Esophagus muscularis mucosa (tissue), 4 donors: ENCODE data around the gene NRG4. TPM values are rescaled to one million over a fixed set of nuclear protein-coding genes. Genes with fewer than 3 reads are reported as not detected.

ENCODE experiments used
- DNase-seq: peaks from one replicate; pipeline ENCODE4 v3.0.0-alpha.2; 2017; ENCODE audit errors: extremely low spot score
- H3K27ac ChIP-seq, 4 donors: fragments of 200-600 bp; sonication (generic); replicated peaks in 1 of 4; 1 replicate in 3 of 4; 2 replicates in 1 of 4; pipeline ENCODE4 v1.5.1; 2016 to 2019; ENCODE audit warnings: mild to moderate bottlenecking in 1 of 4
- H3K27me3 ChIP-seq, 4 donors: fragments of 200-600 bp; sonication (generic); one replicate each; pipeline versions ENCODE4 v1.5.1 to v1.6.0; 2016 to 2019
- H3K36me3 ChIP-seq, 4 donors: fragments of 200-600 bp; sonication (generic); one replicate each; pipeline ENCODE4 v1.5.1; 2016 to 2019
- H3K4me1 ChIP-seq, 4 donors: fragments of 200-600 bp; sonication (generic); one replicate each; pipeline ENCODE4 v1.5.1; 2016 to 2019
- H3K4me3 ChIP-seq, 4 donors: fragments of 200-600 bp; sonication (generic); 1 replicate in 2 of 4; 2 replicates in 2 of 4; pipeline ENCODE4 v1.5.1; 2016 to 2019; ENCODE audit warnings: mild to moderate bottlenecking in 4 of 4, moderate library complexity in 1 of 4
- H3K9me3 ChIP-seq, 4 donors: fragments of 200-600 bp; sonication (generic); 1 replicate in 3 of 4; 2 replicates in 1 of 4; pipeline ENCODE4 v1.5.1; 2016 to 2019
- CTCF ChIP-seq, 3 experiments: fragments of 200-600 bp in 2 of 3; fragments of 450-650 bp in 1 of 3; sonication (generic) in 2 of 3; IDR thresholded peaks; one replicate each; pipeline ENCODE4 v1.5.1; 2017 to 2019; ENCODE audit warnings: antibody characterized with exemption in 3 of 3, mild to moderate bottlenecking in 2 of 3, moderate library complexity in 1 of 3
- EP300 ChIP-seq: sonication (generic); formaldehyde crosslinking; IDR thresholded peaks from one replicate; pipeline ENCODE4 v1.6.1; 2017; ENCODE audit warnings: antibody characterized with exemption
- POLR2A ChIP-seq: fragments of 450-650 bp; IDR thresholded peaks from one replicate; pipeline ENCODE4 v1.6.1; 2017; ENCODE audit warnings: antibody characterized with exemption, moderate library complexity, mild to moderate bottlenecking, low read depth
- POLR2AphosphoS5 ChIP-seq, 2 donors: sonication (generic); formaldehyde crosslinking; IDR thresholded peaks; one replicate each; pipeline ENCODE4 v1.6.1; 2017; ENCODE audit warnings: antibody characterized with exemption in 2 of 2
- WGBS: methylation state at CpG from one replicate; pipeline ENCODE4 v1.1.5; 2018; 5-methylcytosine and 5-hydroxymethylcytosine counted together
- intact Hi-C: fragments of 100-400 bp; cut with DNase I; formaldehyde crosslinking; loops from one replicate; pipeline ENCODE4 v1.15.1; 2023
- small RNA-seq, 3 donors: library from RNA; depleted of rRNA; stranded (forward); fragments of <200 nt; gene quantifications; one replicate each; pipeline ENCODE3, GENCODE V24; 2016
- total RNA-seq, 4 donors: library from RNA; depleted of rRNA; stranded (reverse); fragments of >200 nt; gene quantifications; one replicate each; pipeline versions ENCODE4 v1.1.0 to v1.2.1, GENCODE V29; 2016

NRG4 gene
- total RNA-seq, 4 donors from 2014 or later, result not detected

GRCh38 chr15:75900577-75900976 is 111.6 kb downstream of the NRG4 start:
- H3K27ac ChIP-seq, result no peak overlapping the region

GRCh38 chr15:75895731-75896130 is 116.5 kb downstream of the NRG4 start:
- H3K4me1 ChIP-seq, result no peaks in the 10 kb centered on the region
- no peak overlapping the region for H3K27ac ChIP-seq
- H3K9me3 ChIP-seq, result no peaks in the 10 kb centered on the region
- TF ChIP-seq EP300 (no peak), POLR2A (no peak), CTCF (IDR thresholded peaks at IDR 0.05) (no peak), POLR2AphosphoS5 (IDR thresholded peaks at IDR 0.05) (no peak)
- 83% methylated on average over 2 of the region's 2 CpGs for WGBS
- H3K36me3 ChIP-seq, result peaks cover 9 to 48% (median 22%) of the 10 kb centered on the region in 4 donors
- H3K4me3 ChIP-seq, result no peak overlapping the region
- H3K27me3 ChIP-seq, result no peaks in the 10 kb centered on the region
- intact Hi-C loops, result no loop called here
- no peak for DNase-seq

More at GRCh38 chr15:75900577-75900976, 111.6 kb downstream of the NRG4 start:
- Histone ChIP-seq H3K4me3 (no peak overlapping the region), H3K27me3 (no peaks in the 10 kb centered on the region), H3K9me3 (no peaks in the 10 kb centered on the region), H3K36me3 (peaks cover 6 to 34% (median 14%) of the 10 kb centered on the region in 4 donors), H3K4me1 (peaks cover 0 to 27% (median 24%) of the 10 kb centered on the region in 4 donors)
- no peak for DNase-seq
- TF ChIP-seq CTCF (IDR thresholded peaks at IDR 0.05) (no peak), EP300 (no peak), POLR2A (no peak), POLR2AphosphoS5 (IDR thresholded peaks at IDR 0.05) (no peak)
- intact Hi-C loops, result loop anchor here (5.0 kb wide), 1 partner anchor 58 kb away; the partner anchor contains the start of gene UBE2Q2

GRCh38 chr15:75891895-75892294 is 120.3 kb downstream of the NRG4 start:
- DNase-seq, result no peak
- no peak for TF ChIP-seq POLR2A
- TF ChIP-seq EP300, result no peak
- TF ChIP-seq CTCF (IDR thresholded peaks at IDR 0.05), result no peak
- no peak for TF ChIP-seq POLR2AphosphoS5 (IDR thresholded peaks at IDR 0.05)
- Histone ChIP-seq H3K27me3 (no peaks in the 10 kb centered on the region), H3K36me3 (peaks cover 0 to 38% (median 16%) of the 10 kb centered on the region in 4 donors), H3K4me3 (no peak overlapping the region), H3K4me1 (no peaks in the 10 kb centered on the region), H3K27ac (no peak overlapping the region), H3K9me3 (no peaks in the 10 kb centered on the region)
- intact Hi-C loops, result no loop called here

Small RNAs within 50 kb of the gene (small RNA-seq; reads per million reads assigned to genes)
- 0 reads per million in 3 donors for gene RN7SL510P

Other genes with a start within 250 kb of the NRG4 start
- 10 to 100 TPM; 64.3 to 76.7 (median 73.3) TPM for gene UBE2Q2, start 169.0 kb downstream of the NRG4 start, total RNA-seq
- 10 to 100 TPM; 10.4 to 23.8 (median 17.7) TPM for gene FBXO22, start 108.5 kb downstream of the NRG4 start, total RNA-seq
- under 1 TPM in 2 of 4 donors, not detected in 2; 0.17 to 0.40 TPM for gene TMEM266, start 47.6 kb upstream of the NRG4 start, total RNA-seq